GM23338 (cell line): ENCODE measurements around the gene FCN2. TPM values are rescaled to one million over a fixed set of nuclear protein-coding genes. Genes with fewer than 3 reads are reported as not detected.
A peak's percentile ranks its signal among the peaks of the same experiment; 100 is the strongest.

Experiments used
- ATAC-seq: fragments of 200-7000 bp; cut with Tn5 transposase; 3 replicates; pipeline ENCODE4 v1.9.1; 2020
- DNase-seq: peaks from one replicate; pipeline ENCODE4 v3.0.0-alpha.2; 2015; ENCODE audit warnings: low spot score
- H2AFZ ChIP-seq: fragments of 200-600 bp; sonication (generic); 2 replicates; pipeline ENCODE4 v1.8.0; 2016; ENCODE audit warnings: antibody characterized with exemption, mild to moderate bottlenecking, moderate library complexity
- H3F3A ChIP-seq: fragments of 200-600 bp; sonication (generic); replicated peaks from 2 replicates; pipeline ENCODE4 v1.8.0; 2017; ENCODE audit warnings: antibody characterized with exemption, mixed run types, low read depth
- H3K27ac ChIP-seq: fragments of 200-600 bp; sonication (generic); 2 replicates; pipeline ENCODE4 v1.6.1; 2016; ENCODE audit warnings: low read depth
- H3K27me3 ChIP-seq: fragments of 200-600 bp; sonication (generic); 2 replicates; pipeline ENCODE4 v1.8.0; 2016; ENCODE audit warnings: mild to moderate bottlenecking, mixed run types, moderate library complexity; ENCODE audit not compliant: insufficient read depth
- H3K36me3 ChIP-seq: fragments of 200-600 bp; sonication (generic); 2 replicates; pipeline ENCODE4 v1.8.0; 2016; ENCODE audit warnings: mild to moderate bottlenecking; ENCODE audit not compliant: insufficient read depth
- H3K4me1 ChIP-seq: fragments of 200-600 bp; sonication (generic); 2 replicates; pipeline ENCODE4 v1.8.0; 2016; ENCODE audit warnings: mild to moderate bottlenecking, moderate library complexity; ENCODE audit not compliant: insufficient read depth
- H3K4me2 ChIP-seq: fragments of 200-600 bp; sonication (generic); 2 replicates; pipeline ENCODE4 v1.7.1; 2017; ENCODE audit warnings: mixed run types
- H3K4me3 ChIP-seq: fragments of 200-600 bp; sonication (generic); 2 replicates; pipeline ENCODE4 v1.6.1; 2016; ENCODE audit warnings: mixed run types
- H3K79me2 ChIP-seq: fragments of 200-600 bp; sonication (generic); replicated peaks from 2 replicates; pipeline ENCODE4 v1.8.0; 2017; ENCODE audit warnings: mild to moderate bottlenecking; ENCODE audit not compliant: insufficient read depth
- H3K9me2 ChIP-seq: fragments of 200-600 bp; sonication (generic); 2 replicates; pipeline ENCODE4 v1.8.0; 2017; ENCODE audit not compliant: insufficient read depth
- H4K20me1 ChIP-seq: fragments of 200-600 bp; sonication (generic); replicated peaks from 2 replicates; pipeline ENCODE4 v1.8.0; 2017; ENCODE audit warnings: mild to moderate bottlenecking; ENCODE audit not compliant: insufficient read depth
- H3K27ac Mint-ChIP-seq: 2 replicates; pipeline ENCODE4 v1.8.0; 2020; ENCODE audit warnings: inconsistent platforms, mild to moderate bottlenecking, moderate library complexity, mixed read lengths
- H3K27me3 Mint-ChIP-seq: 3 replicates; pipeline ENCODE4 v1.8.0; 2022; ENCODE audit warnings: low read depth, mild to moderate bottlenecking, moderate library complexity, mixed read lengths, inconsistent platforms; ENCODE audit not compliant: insufficient read depth, poor library complexity
- H3K36me3 Mint-ChIP-seq: 3 replicates; pipeline ENCODE4 v1.8.0; 2021; ENCODE audit warnings: low read depth, mild to moderate bottlenecking, inconsistent platforms, moderate library complexity, mixed read lengths
- H3K4me1 Mint-ChIP-seq: 3 replicates; pipeline ENCODE4 v1.8.0; 2020; ENCODE audit warnings: mild to moderate bottlenecking, inconsistent platforms, mixed read lengths
- H3K4me3 Mint-ChIP-seq: 3 replicates; pipeline ENCODE4 v1.8.0; 2021; ENCODE audit warnings: moderate library complexity, mild to moderate bottlenecking, inconsistent platforms, mixed read lengths
- H3K9me3 Mint-ChIP-seq: 3 replicates; pipeline ENCODE4 v1.8.0; 2020; ENCODE audit warnings: moderate library complexity, mild to moderate bottlenecking, inconsistent platforms, mixed read lengths
- EZH2 ChIP-seq: fragments of 200-600 bp; sonication (generic); IDR thresholded peaks from one replicate; pipeline ENCODE4 v1.8.0; 2017; ENCODE audit warnings: antibody characterized with exemption, mild to moderate bottlenecking, low read depth; ENCODE audit not compliant: unreplicated experiment
- JUNB ChIP-seq: IDR thresholded peaks from one replicate; pipeline ENCODE4 v1.6.1; 2016; ENCODE audit warnings: antibody characterized with exemption; ENCODE audit not compliant: unreplicated experiment
- STAT1 ChIP-seq: IDR thresholded peaks from one replicate; pipeline ENCODE4 v1.6.1; 2016; ENCODE audit warnings: antibody characterized with exemption; ENCODE audit not compliant: unreplicated experiment
- ZNF114 ChIP-seq: fragments of 250-450 bp; sonication (Bioruptor Pico); IDR thresholded peaks from 2 replicates; pipeline ENCODE4 v1.5.0; 2020; ENCODE audit warnings: mild to moderate bottlenecking, moderate library complexity
- ZNF331 ChIP-seq: fragments of 250-450 bp; sonication (Bioruptor Pico); IDR thresholded peaks from 2 replicates; pipeline ENCODE4 v1.5.0; 2020; ENCODE audit warnings: low read depth, mild to moderate bottlenecking, moderate library complexity
- polyA plus RNA-seq: library from polyadenylated mRNA; unstranded; fragments of >200 nt; fragmentation: Nextera tagmentation; extraction: Ambion mirVana; gene quantifications from 2 replicates; pipeline ENCODE4 v1.2.1, GENCODE V29; 2016
- total RNA-seq: library from RNA; depleted of rRNA; stranded (reverse); fragments of >200 nt; shearing (Covaris generic); gene quantifications from 2 replicates; pipeline ENCODE4 v1.2.3, GENCODE V29; 2014
- TF ChIP-seq, protein P1 (sequence below), 2 experiments: fragments of 200-600 bp in 1 of 2; sonication (generic) in 1 of 2; conservative IDR thresholded peaks; 2 replicates each; pipeline versions ENCODE4 v1.5.1 to v1.6.1; 2016 to 2017; ENCODE audit warnings: antibody characterized with exemption in 2 of 2, low read depth in 2 of 2, mild to moderate bottlenecking in 2 of 2, moderate library complexity in 1 of 2
- TF ChIP-seq, protein P2 (sequence below): IDR thresholded peaks from one replicate; pipeline ENCODE4 v1.6.1; 2018; ENCODE audit warnings: antibody characterized with exemption; ENCODE audit not compliant: unreplicated experiment

The FCN2 gene
- total and polyA plus RNA-seq, 2 experiments from 2014 or later, result not detected

DNA sequence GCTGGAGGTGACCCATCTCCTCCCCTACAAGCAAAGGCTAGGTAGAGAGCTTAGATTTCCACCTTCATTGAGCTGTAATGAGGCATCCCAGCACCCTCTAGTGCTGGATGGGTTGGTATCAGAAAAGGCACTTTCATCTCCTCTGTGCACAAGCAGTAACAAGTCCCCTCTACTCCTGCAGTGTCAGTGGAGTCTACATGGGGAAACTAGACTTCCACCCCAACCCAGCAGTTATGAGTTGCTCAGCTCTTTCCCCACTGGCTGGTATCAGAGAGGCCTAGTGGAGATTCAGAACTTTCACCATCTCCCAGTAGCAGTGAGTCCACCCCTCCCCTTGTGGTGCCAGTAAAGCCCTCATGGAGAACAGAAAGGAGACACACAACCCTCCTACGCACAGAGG, 19.2 kb downstream of the FCN2 start:
- DNase-seq, result no peak
- no peaks in the 10 kb centered on the region for H3K4me1 Mint-ChIP-seq
- no peaks in the 10 kb centered on the region for H3K4me1 ChIP-seq
- no peak overlapping the region for H2AFZ ChIP-seq
- H4K20me1 ChIP-seq, result no peaks in the 10 kb centered on the region
- H3K4me2 ChIP-seq, result no peak overlapping the region
- H3K27ac ChIP-seq, result no peak overlapping the region
- peaks cover 7% of the 10 kb centered on the region; the same call in 1 of the 3 replicates for H3K36me3 Mint-ChIP-seq
- H3K79me2 ChIP-seq, result no peaks in the 10 kb centered on the region
- H3K9me3 Mint-ChIP-seq, result peaks cover 23% of the 10 kb centered on the region
- no peak for TF ChIP-seq STAT1
- TF ChIP-seq ZNF331 (CRISPR knock-in tag), result no peak
- TF ChIP-seq, protein P1, sequence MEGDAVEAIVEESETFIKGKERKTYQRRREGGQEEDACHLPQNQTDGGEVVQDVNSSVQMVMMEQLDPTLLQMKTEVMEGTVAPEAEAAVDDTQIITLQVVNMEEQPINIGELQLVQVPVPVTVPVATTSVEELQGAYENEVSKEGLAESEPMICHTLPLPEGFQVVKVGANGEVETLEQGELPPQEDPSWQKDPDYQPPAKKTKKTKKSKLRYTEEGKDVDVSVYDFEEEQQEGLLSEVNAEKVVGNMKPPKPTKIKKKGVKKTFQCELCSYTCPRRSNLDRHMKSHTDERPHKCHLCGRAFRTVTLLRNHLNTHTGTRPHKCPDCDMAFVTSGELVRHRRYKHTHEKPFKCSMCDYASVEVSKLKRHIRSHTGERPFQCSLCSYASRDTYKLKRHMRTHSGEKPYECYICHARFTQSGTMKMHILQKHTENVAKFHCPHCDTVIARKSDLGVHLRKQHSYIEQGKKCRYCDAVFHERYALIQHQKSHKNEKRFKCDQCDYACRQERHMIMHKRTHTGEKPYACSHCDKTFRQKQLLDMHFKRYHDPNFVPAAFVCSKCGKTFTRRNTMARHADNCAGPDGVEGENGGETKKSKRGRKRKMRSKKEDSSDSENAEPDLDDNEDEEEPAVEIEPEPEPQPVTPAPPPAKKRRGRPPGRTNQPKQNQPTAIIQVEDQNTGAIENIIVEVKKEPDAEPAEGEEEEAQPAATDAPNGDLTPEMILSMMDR (conservative IDR thresholded peaks at IDR 0.05; ENCODE audit: low read depth in 2 of 2), result 0 out of 4 replicates have a peak, but pooled peaks of 1 of the 2 experiments have one; percentile 9
- TF ChIP-seq, protein P2, sequence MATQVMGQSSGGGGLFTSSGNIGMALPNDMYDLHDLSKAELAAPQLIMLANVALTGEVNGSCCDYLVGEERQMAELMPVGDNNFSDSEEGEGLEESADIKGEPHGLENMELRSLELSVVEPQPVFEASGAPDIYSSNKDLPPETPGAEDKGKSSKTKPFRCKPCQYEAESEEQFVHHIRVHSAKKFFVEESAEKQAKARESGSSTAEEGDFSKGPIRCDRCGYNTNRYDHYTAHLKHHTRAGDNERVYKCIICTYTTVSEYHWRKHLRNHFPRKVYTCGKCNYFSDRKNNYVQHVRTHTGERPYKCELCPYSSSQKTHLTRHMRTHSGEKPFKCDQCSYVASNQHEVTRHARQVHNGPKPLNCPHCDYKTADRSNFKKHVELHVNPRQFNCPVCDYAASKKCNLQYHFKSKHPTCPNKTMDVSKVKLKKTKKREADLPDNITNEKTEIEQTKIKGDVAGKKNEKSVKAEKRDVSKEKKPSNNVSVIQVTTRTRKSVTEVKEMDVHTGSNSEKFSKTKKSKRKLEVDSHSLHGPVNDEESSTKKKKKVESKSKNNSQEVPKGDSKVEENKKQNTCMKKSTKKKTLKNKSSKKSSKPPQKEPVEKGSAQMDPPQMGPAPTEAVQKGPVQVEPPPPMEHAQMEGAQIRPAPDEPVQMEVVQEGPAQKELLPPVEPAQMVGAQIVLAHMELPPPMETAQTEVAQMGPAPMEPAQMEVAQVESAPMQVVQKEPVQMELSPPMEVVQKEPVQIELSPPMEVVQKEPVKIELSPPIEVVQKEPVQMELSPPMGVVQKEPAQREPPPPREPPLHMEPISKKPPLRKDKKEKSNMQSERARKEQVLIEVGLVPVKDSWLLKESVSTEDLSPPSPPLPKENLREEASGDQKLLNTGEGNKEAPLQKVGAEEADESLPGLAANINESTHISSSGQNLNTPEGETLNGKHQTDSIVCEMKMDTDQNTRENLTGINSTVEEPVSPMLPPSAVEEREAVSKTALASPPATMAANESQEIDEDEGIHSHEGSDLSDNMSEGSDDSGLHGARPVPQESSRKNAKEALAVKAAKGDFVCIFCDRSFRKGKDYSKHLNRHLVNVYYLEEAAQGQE, result no peak
- no peaks in the 10 kb centered on the region for H3K27me3 Mint-ChIP-seq
- no peaks in the 10 kb centered on the region for H3K36me3 ChIP-seq
- no peak overlapping the region for H3K27ac Mint-ChIP-seq
- no peaks in the 10 kb centered on the region for H3K9me2 ChIP-seq
- no peak for ATAC-seq
- H3K4me3 ChIP-seq, result no peak overlapping the region
- no peaks in the 10 kb centered on the region for H3F3A ChIP-seq
- H3K27me3 ChIP-seq, result no peaks in the 10 kb centered on the region
- no peak overlapping the region for H3K4me3 Mint-ChIP-seq

- Histone ChIP-seq H3K36me3 (no peaks in the 10 kb centered on the region), H3K27me3 (no peaks in the 10 kb centered on the region), H3K9me2 (no peaks in the 10 kb centered on the region), H3K4me1 (no peaks in the 10 kb centered on the region), H3F3A (no peaks in the 10 kb centered on the region), H3K4me2 (no peak overlapping the region), H3K27ac (no peak overlapping the region), H3K79me2 (no peaks in the 10 kb centered on the region), H3K4me3 (no peak overlapping the region), H2AFZ (no peak overlapping the region), H4K20me1 (no peaks in the 10 kb centered on the region)
- Mint-ChIP-seq H3K9me3 (peaks cover 17% of the 10 kb centered on the region), H3K4me3 (no peak overlapping the region), H3K4me1 (no peaks in the 10 kb centered on the region), H3K27ac (no peak overlapping the region), H3K36me3 (peaks cover 2% of the 10 kb centered on the region; the same call in 1 of the 3 replicates), H3K27me3 (peaks cover 4% of the 10 kb centered on the region)
- ATAC-seq, result no peak
- DNase-seq, result no peak
- TF ChIP-seq JUNB (no peak), ZNF331 (CRISPR knock-in tag) (no peak), EZH2 (no peak), ZNF114 (CRISPR knock-in tag) (no peak)
- TF ChIP-seq, protein P1 (conservative IDR thresholded peaks at IDR 0.05; ENCODE audit: low read depth in 2 of 2), result no peak
Measured at GRCh38 chr9:134902936-134903335, 22.3 kb downstream of the FCN2 start.
